Endothelial cell of umbilical vein (primary cell): ENCODE data around the gene PTTG1IP2. TPM values are rescaled to one million over a fixed set of nuclear protein-coding genes. Genes with fewer than 3 reads are reported as not detected.

ENCODE experiments used
- BruUV-seq: library from RNA; stranded (reverse); fragments of 400-500 nt; replicated peaks from 2 replicates; lab custom pipeline; 2021; lab: Mats Ljungman, UMichigan
- CTCF ChIA-PET: fragments of 300-600, 350-600 bp; sonication (Branson Sonifier 250); formaldehyde crosslinking; loops from one replicate; lab custom pipeline; 2021; ENCODE audit warnings: antibody characterized with exemption, inconsistent platforms; lab: Charles Lee
- POLR2A ChIA-PET: fragments of 300-600, 350-600 bp; sonication (Branson Sonifier 250); formaldehyde crosslinking; loops from one replicate; lab custom pipeline; 2021; ENCODE audit warnings: antibody characterized with exemption, inconsistent platforms; lab: Charles Lee
- DNase-seq: peaks from one replicate; pipeline ENCODE4 v3.0.0-alpha.2; 2011; ENCODE audit warnings: low read depth, low spot score
- FAIRE-seq: peaks from 2 replicates; lab custom pipeline; 2011; peaks lifted over from hg19 to GRCh38; lab: Jason Lieb, UNC
- H2AFZ ChIP-seq: 2 replicates; pipeline ENCODE4 v1.6.0; 2012; ENCODE audit warnings: low read depth, low read length, control low read depth, inconsistent platforms
- H3K27ac ChIP-seq: 2 replicates; pipeline ENCODE4 v1.5.1; 2011; ENCODE audit warnings: low read depth, mild to moderate bottlenecking, control low read depth, low read length, moderate library complexity; ENCODE audit not compliant: insufficient read depth
- H3K27me3 ChIP-seq, 2 experiments: 2 replicates each; pipeline versions ENCODE4 v1.6.0 to v1.6.1; 2011; ENCODE audit warnings: low read length in 2 of 2, mixed read lengths in 1 of 2; ENCODE audit not compliant: control insufficient read depth in 2 of 2, insufficient read depth in 2 of 2
- H3K36me3 ChIP-seq, 2 experiments: 2 replicates in 1 of 2; 3 replicates in 1 of 2; pipeline ENCODE4 v1.5.1; 2011; ENCODE audit warnings: low read length in 2 of 2, mild to moderate bottlenecking in 1 of 2, moderate library complexity in 1 of 2; ENCODE audit not compliant: control insufficient read depth in 2 of 2, insufficient read depth in 2 of 2; ENCODE audit errors: extremely low read depth in 1 of 2
- H3K4me1 ChIP-seq: 3 replicates; pipeline ENCODE4 v1.5.1; 2011; ENCODE audit warnings: mild to moderate bottlenecking, low read length; ENCODE audit not compliant: control insufficient read depth, insufficient read depth; ENCODE audit errors: extremely low read depth
- H3K4me2 ChIP-seq: 2 replicates; pipeline ENCODE4 v1.6.1; 2011; ENCODE audit warnings: low read length, control low read depth, mixed read lengths; ENCODE audit not compliant: insufficient read depth
- H3K4me3 ChIP-seq, 3 experiments: fragments of 200-600 bp in 1 of 3; sonication (generic), shearing (Covaris generic) in 1 of 3; replicated peaks in 1 of 3; 2 replicates each; pipeline ENCODE4 v1.5.1; 2011 to 2016; ENCODE audit warnings: control low read depth in 3 of 3, low read length in 3 of 3, mild to moderate bottlenecking in 2 of 3, inconsistent platforms in 1 of 3, low read depth in 1 of 3, moderate library complexity in 1 of 3; ENCODE audit not compliant: insufficient read depth in 1 of 3
- H3K79me2 ChIP-seq: 2 replicates; pipeline ENCODE4 v1.6.0; 2012; ENCODE audit warnings: low read length, inconsistent platforms; ENCODE audit not compliant: control insufficient read depth, insufficient read depth
- H3K9ac ChIP-seq: replicated peaks from 2 replicates; pipeline ENCODE3; 2011; ENCODE audit warnings: low read length, control low read depth; ENCODE audit not compliant: insufficient read depth; ENCODE audit errors: extremely low read depth
- H3K9me1 ChIP-seq: replicated peaks from 3 replicates; pipeline ENCODE4 v1.6.0; 2011; ENCODE audit warnings: mild to moderate bottlenecking, low read length; ENCODE audit not compliant: control insufficient read depth, insufficient read depth; ENCODE audit errors: extremely low read depth
- H3K9me3 ChIP-seq: replicated peaks from 2 replicates; pipeline ENCODE4 v1.5.1; 2012; ENCODE audit warnings: low read length, inconsistent platforms; ENCODE audit not compliant: control insufficient read depth, insufficient read depth
- H4K20me1 ChIP-seq: replicated peaks from 2 replicates; pipeline ENCODE3; 2011; ENCODE audit warnings: mild to moderate bottlenecking, low read length; ENCODE audit not compliant: control insufficient read depth, insufficient read depth; ENCODE audit errors: extremely low read depth
- CTCF ChIP-seq, 2 donors: IDR thresholded peaks; 1 replicate in 1 of 2; 2 replicates in 1 of 2; pipeline ENCODE4 v1.5.1; 2011; ENCODE audit warnings: low read length in 2 of 2, mild to moderate bottlenecking in 2 of 2, moderate library complexity in 2 of 2, control low read depth in 1 of 2, inconsistent platforms in 1 of 2, low read depth in 1 of 2; ENCODE audit not compliant: insufficient read depth in 1 of 2; ENCODE audit errors: extremely low read depth in 1 of 2
- FOS ChIP-seq: IDR thresholded peaks from 2 replicates; pipeline ENCODE4 v1.6.1; 2011; ENCODE audit warnings: mild to moderate bottlenecking, low read length, moderate library complexity, borderline replicate concordance; ENCODE audit not compliant: insufficient read depth
- MAX ChIP-seq: IDR thresholded peaks from 2 replicates; pipeline ENCODE4 v1.6.1; 2011; ENCODE audit not compliant: insufficient read depth, insufficient read length
- POLR2AphosphoS5 ChIP-seq: IDR thresholded peaks from 2 replicates; pipeline ENCODE4 v1.6.1; 2012; ENCODE audit warnings: low read depth, mild to moderate bottlenecking, control low read depth, low read length, moderate library complexity; ENCODE audit not compliant: insufficient read depth
- dilution Hi-C: fragments of 300-500 bp; cut with MboI; formaldehyde crosslinking; loops from one replicate; pipeline ENCODE4 v1.15.0; 2019; ENCODE audit warnings: low sequenced_read_pairs; ENCODE audit not compliant: extremely low pct_ligation_motif_present
- intact Hi-C: fragments of 100-400 bp; cut with micrococcal nuclease; formaldehyde crosslinking; loops from one replicate; pipeline ENCODE4 v1.10.0; 2022
- polyA plus RNA-seq, 4 experiments: library from polyadenylated mRNA; depleted of rRNA in 3 of 4; stranded (reverse) in 3 of 4; unstranded in 1 of 4; fragments of >200 nt; gene quantifications; 2 replicates each; pipeline versions ENCODE4 v1.2.1 to v1.2.3, GENCODE V29; 2011 to 2012; ENCODE audit warnings: missing spikeins in 1 of 4
- total RNA-seq: library from RNA; stranded (reverse); gene quantifications from 2 replicates; pipeline ENCODE4 v1.2.3, GENCODE V29; 2021

Gene PTTG1IP2
- total and polyA plus RNA-seq, 2 donors (not counting 3 experiments of a cell fraction or from before 2014, with no cell fraction given), result not detected

- no TSS peak for BruUV-seq
- Histone ChIP-seq H3K9me3 (no peaks in the 10 kb centered on the region), H3K4me2 (no peak overlapping the region), H3K9me1 (no peaks in the 10 kb centered on the region), H3K36me3 (no peaks in the 10 kb centered on the region), H3K79me2 (no peaks in the 10 kb centered on the region), H3K27ac (no peak overlapping the region), H2AFZ (no peak overlapping the region), H3K4me3 (no peak overlapping the region), H3K27me3 (no peaks in the 10 kb centered on the region), H3K9ac (no peak overlapping the region), H4K20me1 (no peaks in the 10 kb centered on the region), H3K4me1 (peaks cover 13% of the 10 kb centered on the region)
- no peak for DNase-seq
- no peak for TF ChIP-seq POLR2AphosphoS5
- no peak for TF ChIP-seq MAX
- TF ChIP-seq CTCF (IDR thresholded peaks at IDR 0.05; ENCODE audit: extremely low read depth in 1 of 2, insufficient read depth in 1 of 2, low read depth in 1 of 2, low read length in 2 of 2), result no peak
- TF ChIP-seq FOS, result no peak
- no peak for FAIRE-seq
- intact Hi-C loops, result no loop called here
- dilution Hi-C loops, result no loop called here
- CTCF ChIA-PET, result interaction anchor here (0.6 to 3.5 kb wide), 2 partner anchors 18 to 167 kb away, joined by 3 to 15 read pairs; no protein-coding TSS in a partner anchor
- POLR2A ChIA-PET, result no interaction called here
Measured at GRCh38 chr7:90472805-90473540, 3.5 kb downstream of the PTTG1IP2 start.
